ENCODE data around the gene PROSER3.
A peak's percentile ranks its signal among the peaks of the same experiment; 100 is the strongest.

Gene PROSER3

DNA sequence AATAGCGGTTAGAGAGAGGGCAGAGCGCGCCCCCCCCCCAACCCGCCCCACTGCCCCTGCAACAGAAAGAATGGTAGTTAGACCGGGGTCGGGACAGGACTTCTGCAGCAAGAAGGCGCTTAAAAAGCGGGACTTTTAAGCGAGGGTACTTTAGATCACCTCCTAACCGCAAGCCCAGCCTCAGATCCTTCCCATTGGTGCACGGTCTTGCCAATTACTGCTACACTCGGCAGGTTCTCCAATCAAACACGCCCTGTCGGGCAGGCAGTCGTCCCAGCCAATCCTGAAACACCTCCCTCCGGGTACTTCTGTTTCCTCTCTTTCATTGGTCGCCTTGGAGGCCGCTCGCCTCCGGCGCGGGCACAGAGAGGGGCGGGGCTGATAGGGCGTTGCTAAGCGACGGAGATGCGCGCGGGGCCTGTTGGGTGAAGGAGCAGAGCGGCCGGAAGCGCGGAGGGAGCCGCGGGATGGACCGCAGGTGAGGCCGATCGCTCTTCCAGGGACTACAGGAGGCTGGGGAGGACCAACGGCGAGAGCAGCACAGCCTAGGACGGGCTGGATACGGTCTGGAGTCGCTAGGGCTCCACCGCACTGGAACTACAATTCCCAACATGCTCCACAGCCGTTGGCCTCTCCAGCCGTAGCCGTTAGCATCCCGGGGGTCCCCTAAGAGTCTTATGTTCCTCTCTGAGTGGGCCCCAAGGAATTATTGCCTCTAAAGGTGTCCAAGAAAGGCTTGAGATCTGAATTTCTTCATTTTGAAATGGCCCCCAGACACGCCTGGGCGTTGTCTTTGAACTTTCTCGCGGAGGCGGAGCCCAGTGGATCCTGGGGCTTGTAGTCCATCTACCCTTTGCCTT is at the start of gene PROSER3:
TSS of gene PROSER3 (plus strand) at position 428 of the 860 bp plus-strand sequence. CDS start at position 468, 40 bp downstream.
- DNase-seq (ENCODE audit: low read depth in 2 of 2): peak; percentile 99 to 100

DNA sequence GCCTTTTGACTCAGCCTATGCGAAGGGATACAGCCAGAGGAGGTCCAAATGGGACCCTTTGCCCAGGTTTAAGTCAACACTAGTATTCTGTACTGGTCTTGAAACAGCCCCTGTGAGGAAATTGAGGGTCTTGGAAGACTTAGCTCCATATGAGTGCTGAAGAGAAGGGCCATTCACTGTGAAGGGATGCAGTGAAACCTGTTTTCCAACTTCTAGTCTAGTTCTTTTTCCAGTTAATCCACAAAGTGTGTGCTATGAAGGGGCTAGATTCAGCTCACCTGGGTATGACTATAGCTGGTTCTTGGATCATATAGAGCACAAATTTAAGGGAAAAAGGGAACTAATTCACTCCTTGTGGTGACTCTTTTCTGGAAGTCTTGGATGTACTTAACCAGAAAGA is 49.6 kb upstream of the PROSER3 start:
- DNase-seq (ENCODE audit: low read depth in 2 of 2): no peak

DNA sequence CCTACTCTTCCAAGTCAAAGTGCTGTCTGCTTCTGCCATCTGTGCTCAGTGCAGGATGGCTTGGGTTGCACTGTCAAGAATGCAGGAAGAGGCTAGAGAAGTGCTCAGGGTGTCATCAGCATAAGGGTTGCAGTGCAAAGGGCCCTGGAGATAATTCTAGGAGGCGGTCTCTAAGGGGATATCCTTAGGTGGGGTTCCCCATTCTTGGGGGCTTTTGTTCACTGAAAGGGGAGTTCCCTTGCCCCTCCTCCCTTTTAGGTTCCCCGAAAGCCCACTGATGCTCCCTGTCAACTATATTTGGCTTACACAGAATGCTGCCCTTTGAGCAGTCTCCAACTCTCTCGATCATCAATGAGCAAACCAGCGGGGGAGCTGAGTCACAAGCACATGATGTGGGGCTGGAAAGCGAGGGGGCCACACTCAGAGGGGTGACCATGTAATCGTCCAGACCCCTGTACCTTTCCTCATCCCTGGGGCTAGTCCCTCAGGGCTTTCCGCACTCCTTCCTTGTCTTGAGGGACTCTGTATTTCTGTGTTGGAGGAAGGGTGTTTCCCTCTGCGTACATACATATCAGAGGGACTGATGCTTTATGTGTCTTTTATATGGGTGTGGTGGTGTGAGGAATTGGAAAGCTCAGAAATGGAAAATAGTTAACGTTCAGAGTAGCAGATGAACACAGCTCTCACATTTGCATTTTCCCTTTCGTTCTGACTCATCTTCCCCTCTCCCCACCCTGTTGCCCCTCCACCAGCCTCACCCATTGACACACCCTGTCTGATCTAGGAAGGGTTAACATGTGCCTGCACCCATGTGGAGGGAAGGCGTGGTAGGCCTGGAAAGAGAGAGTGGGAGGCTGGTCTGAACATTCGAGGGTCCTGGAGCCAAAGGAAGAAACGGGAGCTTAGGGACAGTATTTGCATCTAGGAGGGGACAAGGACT is 46.9 kb upstream of the PROSER3 start:
- DNase-seq (ENCODE audit: low read depth in 2 of 2): no peak

DNA sequence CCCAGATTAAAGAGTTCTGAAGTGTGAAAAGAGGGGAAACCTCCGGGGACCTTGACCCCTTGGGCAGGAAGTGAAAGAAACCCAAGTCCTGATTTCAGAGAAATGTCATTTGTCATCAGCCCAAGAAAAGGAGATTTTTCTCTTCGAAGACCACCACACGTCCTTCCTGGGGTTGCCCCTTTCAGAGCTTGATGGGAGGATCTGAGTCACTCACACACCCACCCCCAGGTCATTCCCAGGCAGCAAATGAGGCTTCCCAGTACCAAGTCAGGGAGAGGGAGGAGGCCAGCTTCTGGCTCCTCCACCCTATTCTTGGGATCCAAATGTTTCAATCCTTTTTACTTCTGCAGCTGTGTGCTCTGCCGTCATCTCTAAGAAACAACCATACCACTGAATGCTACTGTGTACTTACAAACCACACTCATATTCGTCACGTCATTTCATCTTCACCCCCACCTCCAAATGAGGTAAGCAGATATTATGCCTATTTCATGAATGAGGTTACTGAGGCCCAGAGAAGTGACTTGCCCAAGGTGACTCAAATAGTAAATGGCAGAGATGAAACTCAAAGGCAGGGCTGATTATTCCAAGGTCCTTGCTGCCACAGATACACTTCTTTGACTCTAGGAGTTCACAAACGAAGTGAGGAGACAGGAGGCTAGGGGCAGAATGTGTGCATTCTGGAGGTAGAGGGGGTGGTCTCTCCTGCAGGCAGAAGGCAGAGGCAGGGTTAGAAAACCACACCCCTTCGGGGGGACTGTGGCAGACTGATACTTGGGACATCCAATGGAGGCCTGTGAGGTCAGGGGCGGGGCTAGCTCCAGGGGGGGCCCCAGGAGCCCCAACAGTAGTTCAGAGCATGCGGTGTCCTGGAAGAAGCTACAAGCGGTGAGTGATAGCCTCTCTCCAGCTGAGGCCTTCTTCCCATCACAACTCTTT is 45.1 kb upstream of the PROSER3 start:
- DNase-seq (ENCODE audit: low read depth in 2 of 2): no peak

DNA sequence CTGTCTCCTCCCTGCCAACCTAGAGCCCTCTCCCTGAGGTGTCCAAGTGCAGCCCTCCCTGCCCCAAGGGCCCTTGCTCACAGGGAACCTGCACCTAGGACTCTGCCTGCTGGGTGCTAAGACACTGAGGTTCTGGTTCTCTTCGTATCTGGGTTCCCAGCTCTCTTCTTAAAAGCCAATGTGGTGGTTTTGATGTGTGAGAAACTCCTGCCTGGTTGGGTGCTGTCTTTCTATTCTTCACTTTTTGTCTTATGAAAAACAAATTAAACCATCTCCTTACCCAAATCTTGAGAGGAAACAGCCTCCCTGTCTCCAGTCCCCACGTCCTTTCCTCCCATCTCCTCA is 44.5 kb upstream of the PROSER3 start:
- DNase-seq (ENCODE audit: low read depth in 2 of 2): no peak

DNA sequence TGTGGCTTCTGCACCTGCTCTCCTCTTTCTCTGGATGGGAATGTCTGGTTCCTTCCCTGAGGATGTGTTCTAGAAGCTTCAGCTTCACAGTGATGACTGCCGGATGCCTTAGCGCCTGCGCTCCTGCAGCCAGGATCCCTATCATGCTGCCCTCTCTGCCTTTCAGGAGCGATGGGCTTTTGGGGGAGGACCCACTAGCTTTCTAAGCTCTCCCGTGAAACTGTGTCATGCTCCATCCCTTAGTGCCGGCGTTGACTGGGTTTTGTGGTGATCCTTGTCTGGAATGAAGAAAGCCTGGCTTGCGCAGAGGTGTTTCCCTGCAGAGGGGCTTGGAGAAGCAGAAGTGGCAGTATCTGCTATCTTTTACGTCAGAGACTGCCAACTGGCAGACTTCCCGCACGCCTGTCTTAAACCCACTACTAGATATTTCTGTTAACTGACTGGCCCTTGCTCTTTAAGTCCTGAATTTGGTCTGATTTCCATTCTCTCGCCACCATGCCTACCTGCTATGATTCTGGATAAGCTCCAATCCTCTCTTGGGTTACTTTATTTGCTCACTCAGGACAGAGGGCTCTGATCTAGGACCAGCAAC is 44.0 kb upstream of the PROSER3 start:
- no peak for DNase-seq (ENCODE audit: low read depth in 2 of 2)

DNA sequence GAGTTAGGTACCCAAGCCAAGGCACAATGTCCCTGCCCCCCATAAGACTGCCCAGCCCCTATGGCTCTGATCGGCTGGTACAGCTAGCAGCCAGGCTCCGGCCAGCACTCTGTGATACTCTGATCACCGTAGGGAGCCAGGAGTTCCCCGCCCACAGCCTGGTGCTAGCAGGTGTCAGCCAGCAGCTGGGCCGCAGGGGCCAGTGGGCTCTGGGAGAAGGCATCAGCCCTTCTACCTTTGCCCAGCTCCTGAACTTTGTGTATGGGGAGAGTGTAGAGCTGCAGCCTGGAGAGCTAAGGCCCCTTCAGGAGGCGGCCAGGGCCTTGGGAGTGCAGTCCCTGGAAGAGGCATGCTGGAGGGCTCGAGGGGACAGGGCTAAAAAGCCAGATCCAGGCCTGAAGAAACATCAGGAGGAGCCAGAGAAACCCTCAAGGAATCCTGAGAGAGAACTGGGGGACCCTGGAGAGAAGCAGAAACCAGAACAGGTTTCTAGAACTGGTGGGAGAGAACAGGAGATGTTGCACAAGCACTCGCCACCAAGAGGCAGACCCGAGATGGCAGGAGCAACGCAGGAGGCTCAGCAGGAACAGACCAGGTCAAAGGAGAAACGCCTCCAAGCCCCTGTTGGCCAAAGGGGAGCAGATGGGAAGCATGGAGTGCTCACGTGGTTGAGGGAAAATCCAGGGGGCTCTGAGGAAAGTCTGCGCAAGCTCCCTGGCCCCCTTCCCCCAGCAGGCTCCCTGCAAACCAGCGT is 43.2 kb upstream of the PROSER3 start:
- no peak for DNase-seq (ENCODE audit: low read depth in 2 of 2)

DNA sequence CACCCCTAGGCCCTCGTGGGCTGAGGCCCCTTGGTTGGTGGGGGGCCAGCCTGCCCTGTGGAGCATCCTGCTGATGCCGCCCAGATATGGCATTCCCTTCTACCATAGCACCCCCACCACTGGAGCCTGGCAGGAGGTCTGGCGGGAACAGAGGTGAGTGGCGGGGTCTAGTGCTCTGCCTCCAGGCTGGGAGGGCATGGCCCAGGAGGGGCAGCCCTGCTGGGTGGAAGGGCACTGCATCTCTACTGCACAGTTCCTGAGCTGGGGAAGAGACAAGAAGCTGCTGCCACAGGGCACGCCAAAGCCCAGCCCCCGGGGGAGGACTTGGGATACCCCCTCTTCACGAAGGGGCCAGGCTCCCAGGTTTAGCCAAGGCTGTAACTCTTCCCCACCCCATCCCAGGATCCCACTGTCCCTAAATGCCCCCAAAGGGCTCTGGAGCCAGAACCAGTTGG is 42.6 kb upstream of the PROSER3 start:
- DNase-seq (ENCODE audit: low read depth in 2 of 2): no peak

DNA sequence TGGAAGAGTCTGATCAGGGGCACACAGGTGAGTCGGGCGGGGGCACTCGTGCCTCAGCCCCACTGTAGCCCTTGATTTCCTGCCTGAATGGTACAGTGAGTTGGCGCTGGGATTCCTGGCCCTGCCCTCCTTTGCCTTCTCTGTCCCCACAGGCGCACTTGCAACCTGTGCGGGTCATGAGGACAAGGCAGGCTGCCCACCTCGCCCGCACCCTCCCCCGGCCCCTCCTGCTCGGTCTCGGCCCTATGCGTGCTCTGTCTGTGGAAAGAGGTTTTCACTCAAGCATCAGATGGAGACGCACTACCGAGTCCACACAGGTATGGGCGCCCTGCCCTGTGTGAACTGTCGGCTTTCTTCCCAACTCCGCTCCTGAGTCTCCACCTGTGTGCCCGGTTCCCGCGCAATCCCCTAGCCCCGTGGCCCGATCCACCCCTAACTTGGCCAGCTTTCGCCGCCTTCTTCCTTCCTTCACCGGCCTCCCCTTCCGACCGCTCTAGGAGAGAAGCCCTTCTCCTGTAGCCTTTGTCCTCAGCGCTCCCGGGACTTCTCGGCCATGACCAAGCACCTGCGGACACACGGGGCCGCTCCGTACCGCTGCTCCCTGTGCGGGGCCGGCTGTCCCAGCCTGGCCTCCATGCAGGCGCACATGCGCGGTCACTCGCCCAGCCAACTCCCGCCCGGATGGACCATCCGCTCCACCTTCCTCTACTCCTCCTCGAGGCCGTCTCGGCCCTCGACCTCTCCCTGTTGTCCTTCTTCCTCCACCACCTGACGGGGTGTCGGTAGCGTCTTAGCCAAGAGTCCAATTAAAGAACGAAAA is 41.8 kb upstream of the PROSER3 start:
- DNase-seq (ENCODE audit: low read depth in 2 of 2): no peak

DNA sequence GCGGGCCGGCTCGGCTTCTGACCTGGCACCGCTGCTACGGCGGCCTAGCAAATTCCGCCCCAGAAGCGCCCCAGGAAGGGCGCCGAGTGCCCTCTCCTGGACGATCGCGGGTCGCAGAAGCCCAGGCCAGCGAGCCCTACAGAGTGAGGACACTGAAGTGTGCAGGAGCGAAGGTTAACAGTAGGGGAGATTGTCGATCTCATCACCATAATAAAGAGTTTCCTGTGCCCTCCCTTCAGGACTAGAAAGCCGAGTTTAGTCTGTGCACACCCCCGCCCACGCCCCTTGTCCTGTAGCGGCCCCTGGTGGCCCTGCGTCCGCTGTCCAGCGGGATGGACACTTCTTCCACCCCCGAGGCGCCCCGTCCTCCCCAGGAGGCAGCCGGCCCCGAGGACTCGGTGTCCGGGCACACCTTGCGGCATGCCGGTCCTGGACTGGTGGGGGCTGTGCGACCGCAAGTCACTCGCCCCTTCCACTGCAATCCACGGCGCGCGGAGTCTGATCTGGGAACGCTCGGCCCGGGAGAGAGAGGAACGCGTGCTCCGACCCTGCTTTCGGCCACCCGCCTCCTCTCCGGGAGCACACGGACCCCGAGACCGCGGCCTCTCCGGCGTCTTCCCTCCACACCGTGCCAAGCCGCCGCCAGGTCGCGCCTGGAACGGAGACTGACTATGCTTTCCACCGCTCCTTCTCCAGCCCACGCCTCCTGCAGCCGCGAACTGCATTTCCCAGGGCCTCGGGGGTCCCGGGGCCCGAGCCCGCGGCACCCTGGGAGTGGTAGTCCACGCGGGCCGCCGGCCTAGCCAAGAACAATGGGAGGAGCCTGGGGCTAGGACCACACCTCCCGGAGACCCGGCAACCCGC is 40.9 kb upstream of the PROSER3 start:
- DNase-seq (ENCODE audit: low read depth in 2 of 2): peak in 1 of 2 experiments; percentile 36

DNA sequence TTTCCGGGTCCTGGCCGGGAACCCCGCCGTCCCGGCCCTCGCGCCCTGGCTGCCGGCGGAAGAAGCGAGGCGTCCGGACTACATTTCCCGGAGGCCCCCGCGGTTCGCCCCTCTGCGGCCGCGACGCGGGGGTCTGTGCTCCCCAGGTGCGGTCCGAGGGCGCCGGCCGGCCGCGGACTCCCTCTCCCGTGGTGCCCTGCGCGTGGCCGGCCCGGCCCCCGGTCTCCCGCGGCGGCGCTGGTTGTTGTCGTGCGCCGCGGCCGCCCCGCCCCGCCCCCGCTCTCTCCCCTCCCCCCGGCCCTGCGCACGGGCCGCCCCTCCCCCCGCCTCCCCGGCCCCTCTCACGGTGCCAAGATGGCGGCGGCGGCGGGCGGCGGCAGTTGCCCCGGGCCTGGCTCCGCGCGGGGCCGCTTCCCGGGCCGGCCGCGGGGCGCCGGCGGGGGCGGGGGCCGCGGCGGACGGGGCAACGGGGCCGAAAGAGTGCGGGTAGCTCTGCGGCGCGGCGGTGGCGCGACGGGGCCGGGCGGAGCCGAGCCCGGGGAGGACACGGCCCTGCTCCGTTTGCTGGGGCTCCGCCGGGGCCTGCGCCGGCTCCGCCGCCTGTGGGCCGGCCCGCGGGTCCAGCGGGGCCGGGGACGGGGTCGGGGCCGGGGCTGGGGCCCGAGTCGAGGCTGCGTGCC is 40.2 kb upstream of the PROSER3 start, which contains the start of gene KMT2B:
TSS of gene KMT2B (plus strand) at position 339 of the 680 bp plus-strand sequence. CDS start at position 355, 16 bp downstream.
- DNase-seq (ENCODE audit: low read depth in 2 of 2): peak; percentile 91

DNA sequence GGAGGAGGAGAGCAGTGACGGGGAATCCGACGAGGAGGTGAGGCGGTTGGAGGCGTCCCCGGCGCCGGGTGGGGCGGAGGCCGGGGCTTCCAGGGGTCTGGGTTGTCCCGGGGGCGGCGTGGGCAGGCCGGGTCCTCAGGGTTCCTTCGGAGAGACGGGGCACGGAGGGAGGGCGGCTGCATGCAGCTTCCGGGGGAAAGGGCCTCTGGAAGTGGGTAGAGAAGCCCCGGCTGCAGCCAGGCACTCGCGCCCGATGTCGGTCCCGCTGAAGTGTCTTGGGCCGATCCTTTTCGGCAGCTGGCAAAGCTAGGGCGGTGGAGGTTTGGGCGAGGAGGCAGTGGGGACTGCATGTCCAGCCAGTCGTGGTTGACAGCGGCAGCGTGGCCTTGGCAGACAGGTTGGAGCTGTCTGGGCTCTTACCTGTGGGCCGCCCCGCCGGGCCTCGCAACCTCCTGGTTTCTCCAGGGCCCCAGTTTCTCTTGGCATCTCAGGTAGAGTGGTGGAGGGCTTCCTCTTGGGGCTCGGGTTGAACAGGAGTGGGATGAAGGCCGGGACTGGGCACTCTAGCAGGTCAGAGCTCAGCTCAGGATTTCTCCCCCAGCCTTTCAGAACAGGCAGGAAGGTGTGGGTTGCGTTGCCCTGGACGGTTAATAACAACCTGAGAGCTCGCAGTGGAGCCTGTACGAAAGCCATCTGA is 39.5 kb upstream of the PROSER3 start:
- no peak for DNase-seq (ENCODE audit: low read depth in 2 of 2)

DNA sequence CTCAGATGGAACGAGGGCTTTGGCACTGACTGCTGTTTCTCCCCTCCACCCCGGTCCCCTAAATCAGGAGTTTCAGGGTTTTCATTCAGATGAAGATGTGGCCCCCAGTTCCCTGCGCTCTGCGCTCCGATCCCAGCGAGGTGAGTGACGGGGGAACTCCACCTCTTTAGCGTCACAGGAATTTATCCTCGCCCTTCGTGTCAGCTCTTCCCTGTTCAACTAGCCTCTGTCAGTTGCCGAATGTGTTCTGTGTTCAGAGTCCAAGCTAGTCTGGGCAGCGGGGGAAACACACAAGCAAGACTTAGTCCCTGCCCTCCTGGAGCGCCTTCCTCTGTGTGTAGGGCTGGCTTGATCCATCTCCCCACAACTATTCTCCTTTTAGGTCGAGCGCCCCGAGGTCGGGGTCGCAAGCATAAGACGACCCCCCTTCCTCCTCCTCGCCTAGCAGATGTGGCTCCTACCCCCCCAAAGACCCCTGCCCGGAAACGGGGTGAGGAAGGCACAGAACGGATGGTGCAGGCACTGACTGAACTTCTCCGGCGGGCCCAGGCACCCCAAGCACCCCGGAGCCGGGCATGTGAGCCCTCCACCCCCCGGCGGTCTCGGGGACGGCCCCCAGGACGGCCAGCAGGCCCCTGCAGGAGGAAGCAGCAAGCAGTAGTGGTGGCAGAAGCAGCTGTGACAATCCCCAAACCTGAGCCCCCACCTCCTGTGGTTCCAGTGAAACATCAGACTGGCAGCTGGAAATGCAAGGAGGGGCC is 38.4 kb upstream of the PROSER3 start:
- DNase-seq (ENCODE audit: low read depth in 2 of 2): no peak

DNA sequence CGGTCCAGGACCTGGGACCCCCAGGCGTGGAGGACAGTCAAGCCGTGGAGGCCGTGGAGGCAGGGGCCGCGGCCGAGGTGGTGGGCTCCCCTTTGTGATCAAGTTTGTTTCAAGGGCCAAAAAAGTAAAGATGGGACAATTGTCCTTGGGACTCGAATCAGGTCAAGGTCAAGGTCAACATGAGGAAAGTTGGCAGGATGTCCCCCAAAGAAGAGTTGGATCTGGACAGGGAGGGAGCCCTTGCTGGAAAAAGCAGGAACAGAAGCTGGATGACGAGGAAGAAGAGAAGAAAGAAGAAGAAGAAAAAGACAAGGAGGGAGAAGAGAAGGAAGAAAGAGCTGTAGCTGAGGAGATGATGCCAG is 37.8 kb upstream of the PROSER3 start:
- no peak for DNase-seq (ENCODE audit: low read depth in 2 of 2)

DNA sequence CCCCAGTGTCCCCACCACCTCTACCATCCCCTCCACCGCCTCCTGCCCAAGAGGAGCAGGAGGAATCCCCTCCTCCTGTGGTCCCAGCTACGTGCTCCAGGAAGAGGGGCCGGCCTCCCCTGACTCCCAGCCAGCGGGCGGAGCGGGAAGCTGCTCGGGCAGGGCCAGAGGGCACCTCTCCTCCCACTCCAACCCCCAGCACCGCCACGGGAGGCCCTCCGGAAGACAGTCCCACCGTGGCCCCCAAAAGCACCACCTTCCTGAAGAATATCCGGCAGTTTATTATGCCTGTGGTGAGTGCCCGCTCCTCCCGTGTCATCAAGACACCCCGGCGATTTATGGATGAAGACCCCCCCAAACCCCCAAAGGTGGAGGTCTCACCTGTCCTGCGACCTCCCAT is 37.3 kb upstream of the PROSER3 start:
- no peak for DNase-seq (ENCODE audit: low read depth in 2 of 2)

DNA sequence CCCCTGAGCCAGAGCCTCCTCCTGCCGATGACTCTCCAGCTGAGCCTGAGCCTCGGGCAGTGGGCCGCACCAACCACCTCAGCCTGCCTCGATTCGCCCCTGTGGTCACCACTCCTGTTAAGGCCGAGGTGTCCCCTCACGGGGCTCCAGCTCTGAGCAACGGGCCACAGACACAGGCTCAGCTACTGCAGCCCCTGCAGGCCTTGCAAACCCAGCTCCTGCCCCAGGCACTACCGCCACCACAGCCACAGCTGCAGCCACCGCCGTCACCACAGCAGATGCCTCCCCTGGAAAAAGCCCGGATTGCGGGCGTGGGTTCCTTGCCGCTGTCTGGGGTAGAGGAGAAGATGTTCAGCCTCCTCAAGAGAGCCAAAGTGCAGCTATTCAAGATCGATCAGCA is 36.6 kb upstream of the PROSER3 start:
- DNase-seq (ENCODE audit: low read depth in 2 of 2): no peak

DNA sequence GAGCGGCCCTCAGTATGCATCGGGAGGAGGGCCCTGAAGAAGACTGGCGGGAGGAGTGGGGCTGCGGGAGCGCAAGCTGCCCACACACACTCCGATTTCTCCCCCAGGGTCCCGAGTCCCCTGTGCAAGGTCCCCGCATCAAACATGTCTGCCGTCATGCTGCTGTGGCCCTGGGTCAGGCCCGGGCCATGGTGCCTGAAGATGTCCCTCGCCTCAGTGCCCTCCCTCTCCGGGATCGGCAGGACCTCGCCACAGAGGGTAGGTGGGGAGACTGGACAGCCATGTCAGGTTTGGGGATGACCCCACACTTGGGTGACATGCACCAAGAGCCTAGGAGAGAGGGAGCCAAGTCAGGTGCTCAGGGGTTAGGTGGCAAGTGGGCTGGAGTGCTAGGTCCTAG is 35.5 kb upstream of the PROSER3 start:
- DNase-seq (ENCODE audit: low read depth in 2 of 2): no peak
